Upper lobe of left lung (tissue), 6 donors: ENCODE measurements around the gene MAJIN. TPM values are rescaled to one million over a fixed set of nuclear protein-coding genes. Genes with fewer than 3 reads are reported as not detected.

ENCODE experiments used
- ATAC-seq, 2 donors: fragments of 200-7000 bp; cut with Tn5 transposase; one replicate each; pipeline ENCODE4 v1.9.1; 2022; ENCODE audit warnings: mild to moderate bottlenecking in 2 of 2, moderate library complexity in 2 of 2; ENCODE audit not compliant: low FRiP score in 2 of 2
- DNase-seq, 2 donors: peaks; one replicate each; pipeline ENCODE4 v3.0.0-alpha.2; 2019 to 2020
- H3K27ac ChIP-seq, 4 donors: fragments of 200-600 bp; sonication (generic); one replicate each; pipeline ENCODE4 v1.5.1; 2016 to 2019
- H3K27me3 ChIP-seq, 4 donors: fragments of 200-600 bp; sonication (generic); one replicate each; pipeline ENCODE4 v1.5.1; 2017 to 2019
- H3K36me3 ChIP-seq, 4 donors: fragments of 200-600 bp; sonication (generic); one replicate each; pipeline ENCODE4 v1.5.1; 2016 to 2019
- H3K4me1 ChIP-seq, 4 donors: fragments of 200-600 bp; sonication (generic); one replicate each; pipeline ENCODE4 v1.5.1; 2018 to 2019
- H3K4me3 ChIP-seq, 4 donors: fragments of 200-600 bp; sonication (generic); one replicate each; pipeline ENCODE4 v1.5.1; 2017 to 2019; ENCODE audit warnings: mild to moderate bottlenecking in 2 of 4, moderate library complexity in 1 of 4
- H3K9me3 ChIP-seq, 4 donors: fragments of 200-600 bp; sonication (generic); one replicate each; pipeline ENCODE4 v1.5.1; 2018 to 2019
- CTCF ChIP-seq, 6 experiments: fragments of 450-650 bp in 4 of 6; fragments of 200-600 bp in 2 of 6; sonication (generic) in 2 of 6; IDR thresholded peaks; one replicate each; pipeline ENCODE4 v1.5.1; 2016 to 2019; ENCODE audit warnings: antibody characterized with exemption in 6 of 6
- EP300 ChIP-seq, 4 donors: sonication (generic); formaldehyde crosslinking; IDR thresholded peaks; one replicate each; pipeline ENCODE4 v1.5.1; 2017; ENCODE audit warnings: antibody characterized with exemption in 4 of 4, control low read depth in 2 of 4
- POLR2A ChIP-seq, 4 donors: fragments of 450-650 bp; IDR thresholded peaks; one replicate each; pipeline ENCODE4 v1.5.1; 2016 to 2017; ENCODE audit warnings: antibody characterized with exemption in 4 of 4, mild to moderate bottlenecking in 2 of 4
- POLR2AphosphoS5 ChIP-seq, 2 donors: sonication (generic); formaldehyde crosslinking; IDR thresholded peaks; one replicate each; pipeline ENCODE4 v1.5.1; 2017; ENCODE audit warnings: antibody characterized with exemption in 2 of 2
- WGBS, 2 donors: methylation state at CpG; one replicate each; pipeline ENCODE4 v1.1.5; 2017 to 2018; 5-methylcytosine and 5-hydroxymethylcytosine counted together
- total RNA-seq, 6 donors: library from RNA; depleted of rRNA in 4 of 6; stranded (reverse); fragments of >200 nt in 4 of 6; gene quantifications; one replicate each; pipeline versions ENCODE4 v1.1.0 to v1.2.1, GENCODE V29; 2016 to 2021
- donor health status: DM: no; HTN: no; CAD: no; lungs with moderate emphysema.
- donor health status: DM: no; HTN: yes; CAD: no; lungs with severe emphysema.

Gene MAJIN
- total RNA-seq, 6 donors from 2014 or later = 0.15 TPM; not detected in 5

- WGBS, 2 donors = 16 to 32% methylated on average over 11 of the region's 11 CpGs
- H3K36me3 ChIP-seq = peaks cover 0 to 3% (median 0%) of the 10 kb centered on the region in 4 donors
- H3K9me3 ChIP-seq = no peaks in the 10 kb centered on the region
- no peak for TF ChIP-seq POLR2A (IDR thresholded peaks at IDR 0.05)
- TF ChIP-seq POLR2AphosphoS5 (IDR thresholded peaks at IDR 0.05) = no peak
- no peak for TF ChIP-seq EP300 (IDR thresholded peaks at IDR 0.05)
- TF ChIP-seq CTCF (IDR thresholded peaks at IDR 0.05) = no peak
- H3K27ac ChIP-seq = peak overlapping the region; percentile 71 to 87 (median 84)
- peaks cover 28 to 54% (median 39%) of the 10 kb centered on the region in 4 donors for H3K4me1 ChIP-seq
- DNase-seq (no peak), ATAC-seq (peak in 1 of 2 donors; percentile 18)
- no peaks in the 10 kb centered on the region for H3K27me3 ChIP-seq
- peak overlapping the region; percentile 43 to 66 (median 53) for H3K4me3 ChIP-seq
Observed at GRCh38 chr11:64996327-64996709, 24.4 kb upstream of the MAJIN start.

- Histone ChIP-seq H3K9me3 (no peaks in the 10 kb centered on the region), H3K27me3 (no peaks in the 10 kb centered on the region), H3K27ac (peak overlapping the region in 2 of 4 donors; percentile 9 to 46), H3K4me3 (no peak overlapping the region), H3K4me1 (peaks cover 48 to 74% (median 59%) of the 10 kb centered on the region in 4 donors), H3K36me3 (peaks cover 0 to 3% (median 0%) of the 10 kb centered on the region in 4 donors)
- ATAC-seq (no peak), DNase-seq (peak in 1 of 2 donors; percentile 55)
- TF ChIP-seq POLR2A (IDR thresholded peaks at IDR 0.05) (no peak), CTCF (IDR thresholded peaks at IDR 0.05) (no peak), EP300 (IDR thresholded peaks at IDR 0.05) (no peak), POLR2AphosphoS5 (IDR thresholded peaks at IDR 0.05) (no peak)
- WGBS, 2 donors = 95 to 97% methylated on average over 7 of the region's 7 CpGs
Observed at GRCh38 chr11:64994318-64994717, 22.4 kb upstream of the MAJIN start.

GRCh38 chr11:64990222-64990923 lies 18.5 kb upstream of the MAJIN start:
- Histone ChIP-seq H3K27me3 (no peaks in the 10 kb centered on the region), H3K4me3 (peak overlapping the region in 3 of 4 donors; percentile 14 to 39 (median 24)), H3K4me1 (peaks cover 36 to 53% (median 47%) of the 10 kb centered on the region in 4 donors), H3K27ac (peak overlapping the region; percentile 36 to 87 (median 72)), H3K9me3 (no peaks in the 10 kb centered on the region), H3K36me3 (peaks cover 0 to 3% (median 0%) of the 10 kb centered on the region in 4 donors)
- peak; percentile 47 to 77 for ATAC-seq
- DNase-seq = peak in 1 of 2 donors; percentile 62
- WGBS, 2 donors = 18 to 28% methylated on average over 15 of the region's 15 CpGs
- TF ChIP-seq CTCF (IDR thresholded peaks at IDR 0.05) (no peak), EP300 (IDR thresholded peaks at IDR 0.05) (no peak), POLR2AphosphoS5 (IDR thresholded peaks at IDR 0.05) (peak; percentile 54 to 64)

GRCh38 chr11:64989416-64989815 lies 17.5 kb upstream of the MAJIN start:
- Histone ChIP-seq H3K27me3 (no peaks in the 10 kb centered on the region), H3K4me3 (peak overlapping the region in 3 of 4 donors; percentile 14 to 39 (median 24)), H3K27ac (peak overlapping the region; percentile 36 to 87 (median 72)), H3K9me3 (no peaks in the 10 kb centered on the region), H3K36me3 (peaks cover 0 to 3% (median 0%) of the 10 kb centered on the region in 4 donors), H3K4me1 (peaks cover 33 to 44% (median 38%) of the 10 kb centered on the region in 4 donors)
- TF ChIP-seq CTCF (IDR thresholded peaks at IDR 0.05) (no peak), EP300 (IDR thresholded peaks at IDR 0.05) (no peak), POLR2AphosphoS5 (IDR thresholded peaks at IDR 0.05) (no peak), POLR2A (IDR thresholded peaks at IDR 0.05) (no peak)
- peak in 1 of 2 donors; percentile 46 for DNase-seq
- ATAC-seq = peak; percentile 5
- WGBS, 2 donors = 53 to 72% methylated on average over 7 to 13 of the region's 13 CpGs
